ENCODE measurements around the gene DIDO1. TPM values are rescaled to one million over a fixed set of nuclear protein-coding genes. Genes with fewer than 3 reads are reported as not detected.

DIDO1 gene
- total RNA-seq, 1 donor from 2014 or later, result 89.1 TPM

DNA sequence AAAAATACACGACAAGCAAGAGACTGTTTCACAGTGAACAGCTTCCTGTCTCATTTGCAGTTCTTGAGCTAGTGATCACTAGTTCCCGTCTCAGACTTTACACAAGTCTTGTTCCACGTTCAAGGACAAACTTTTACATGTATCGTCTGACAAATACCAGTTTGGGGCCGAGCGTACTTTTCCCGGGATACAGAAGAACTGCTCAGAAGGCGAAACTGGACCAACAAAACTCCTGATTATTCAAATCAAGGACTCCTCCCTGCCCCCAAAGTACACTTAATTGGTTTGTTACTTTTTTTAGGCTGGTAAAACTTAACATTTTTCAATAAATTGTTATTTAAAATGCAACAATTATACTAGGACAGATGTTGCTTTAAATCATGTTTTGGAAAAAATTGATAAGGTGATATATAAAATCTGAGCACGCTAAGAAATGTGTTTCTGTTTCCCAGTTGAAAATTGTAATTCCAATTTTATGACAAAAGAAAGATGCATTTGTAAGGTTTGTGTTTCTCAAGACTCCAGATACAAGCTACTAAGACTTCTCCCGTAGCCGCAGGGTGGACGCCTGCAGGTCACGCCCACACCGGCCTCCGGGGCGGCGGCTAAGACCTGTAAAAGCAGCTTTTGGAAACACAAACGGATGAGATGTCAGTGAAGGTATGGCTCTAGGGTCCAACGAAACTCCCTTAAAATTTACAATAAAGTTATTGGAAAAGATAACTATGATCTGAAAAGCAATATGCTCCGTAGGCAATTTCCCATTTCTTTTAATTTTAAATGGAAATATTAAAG is 47.9 kb downstream of the DIDO1 start:
- H3K9me3 Mint-ChIP-seq, result no peaks in the 10 kb centered on the region
- H3K27ac Mint-ChIP-seq, result no peak overlapping the region
- CTCF ChIA-PET, result no interaction called here
- TF ChIP-seq, protein P1, sequence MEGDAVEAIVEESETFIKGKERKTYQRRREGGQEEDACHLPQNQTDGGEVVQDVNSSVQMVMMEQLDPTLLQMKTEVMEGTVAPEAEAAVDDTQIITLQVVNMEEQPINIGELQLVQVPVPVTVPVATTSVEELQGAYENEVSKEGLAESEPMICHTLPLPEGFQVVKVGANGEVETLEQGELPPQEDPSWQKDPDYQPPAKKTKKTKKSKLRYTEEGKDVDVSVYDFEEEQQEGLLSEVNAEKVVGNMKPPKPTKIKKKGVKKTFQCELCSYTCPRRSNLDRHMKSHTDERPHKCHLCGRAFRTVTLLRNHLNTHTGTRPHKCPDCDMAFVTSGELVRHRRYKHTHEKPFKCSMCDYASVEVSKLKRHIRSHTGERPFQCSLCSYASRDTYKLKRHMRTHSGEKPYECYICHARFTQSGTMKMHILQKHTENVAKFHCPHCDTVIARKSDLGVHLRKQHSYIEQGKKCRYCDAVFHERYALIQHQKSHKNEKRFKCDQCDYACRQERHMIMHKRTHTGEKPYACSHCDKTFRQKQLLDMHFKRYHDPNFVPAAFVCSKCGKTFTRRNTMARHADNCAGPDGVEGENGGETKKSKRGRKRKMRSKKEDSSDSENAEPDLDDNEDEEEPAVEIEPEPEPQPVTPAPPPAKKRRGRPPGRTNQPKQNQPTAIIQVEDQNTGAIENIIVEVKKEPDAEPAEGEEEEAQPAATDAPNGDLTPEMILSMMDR (IDR thresholded peaks at IDR 0.05), result no peak
- DNase-seq, result no peak
- POLR2A ChIA-PET, result no interaction called here
- H3K4me3 Mint-ChIP-seq, result no peak overlapping the region
- H3K27me3 Mint-ChIP-seq, result no peaks in the 10 kb centered on the region
- no peak for ATAC-seq (ENCODE audit: low read depth)
- H3K36me3 Mint-ChIP-seq (ENCODE audit: low read depth), result peaks cover 11% of the 10 kb centered on the region
- peaks cover 2% of the 10 kb centered on the region for H3K4me1 Mint-ChIP-seq
- intact Hi-C loops (cut with micrococcal nuclease), result no loop called here

DNA sequence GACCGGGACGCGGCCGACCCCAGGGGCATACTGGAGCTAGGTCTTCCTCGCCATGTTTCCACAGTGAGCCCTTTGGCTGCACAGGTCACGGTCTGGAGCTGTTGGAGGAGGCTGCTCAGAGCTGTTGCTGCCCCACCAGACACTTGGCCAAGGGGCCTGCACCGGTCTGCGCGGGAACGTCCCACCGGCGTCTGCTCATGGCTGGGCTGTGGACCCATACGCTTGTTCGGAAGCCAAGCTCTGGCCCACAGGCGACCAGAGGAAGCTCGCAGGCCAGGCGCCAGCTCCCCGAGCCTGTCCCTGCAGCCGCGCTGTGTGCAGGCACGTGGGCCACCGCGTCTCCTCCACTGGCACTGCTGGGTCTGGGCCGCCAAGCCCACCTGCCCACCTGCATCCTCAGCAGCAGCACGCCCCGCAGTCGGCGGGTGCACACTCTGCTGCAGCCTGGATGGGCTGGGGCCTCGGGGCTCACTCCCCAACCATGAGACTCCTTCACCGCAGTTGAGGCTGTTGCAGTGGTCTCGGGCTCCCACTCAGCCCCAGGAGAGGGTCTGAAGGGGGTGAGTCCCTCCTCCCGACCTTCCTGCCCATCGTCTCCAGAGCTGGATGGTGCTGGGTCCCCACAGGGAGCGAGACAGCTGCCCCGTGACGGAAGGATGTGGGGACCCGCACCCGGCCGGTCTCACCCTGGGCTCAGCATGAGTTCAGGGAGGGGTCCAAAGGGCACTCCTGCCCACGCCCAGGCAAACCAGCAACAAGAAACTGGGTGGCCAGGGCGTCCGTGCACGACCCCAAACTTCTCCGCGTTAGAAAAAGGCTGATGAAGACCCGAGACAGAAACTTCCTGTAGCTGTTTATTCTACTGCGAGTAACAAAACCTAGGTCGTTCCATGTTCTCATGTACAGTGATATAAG is 49.1 kb downstream of the DIDO1 start:
- CTCF ChIA-PET, result interaction anchor here (1.2 kb wide), 1 partner anchor 132 kb away, joined by 3 read pairs; no protein-coding TSS in a partner anchor
- Mint-ChIP-seq H3K4me1 (peaks cover 5% of the 10 kb centered on the region), H3K36me3 (ENCODE audit: low read depth) (peaks cover 10% of the 10 kb centered on the region), H3K27me3 (no peaks in the 10 kb centered on the region), H3K9me3 (no peaks in the 10 kb centered on the region), H3K4me3 (no peak overlapping the region), H3K27ac (no peak overlapping the region)
- TF ChIP-seq, protein P1 (IDR thresholded peaks at IDR 0.05), result no peak
- intact Hi-C loops (cut with micrococcal nuclease), result no loop called here
- POLR2A ChIA-PET, result no interaction called here
- ATAC-seq (ENCODE audit: low read depth), result no peak
- DNase-seq, result no peak

DNA sequence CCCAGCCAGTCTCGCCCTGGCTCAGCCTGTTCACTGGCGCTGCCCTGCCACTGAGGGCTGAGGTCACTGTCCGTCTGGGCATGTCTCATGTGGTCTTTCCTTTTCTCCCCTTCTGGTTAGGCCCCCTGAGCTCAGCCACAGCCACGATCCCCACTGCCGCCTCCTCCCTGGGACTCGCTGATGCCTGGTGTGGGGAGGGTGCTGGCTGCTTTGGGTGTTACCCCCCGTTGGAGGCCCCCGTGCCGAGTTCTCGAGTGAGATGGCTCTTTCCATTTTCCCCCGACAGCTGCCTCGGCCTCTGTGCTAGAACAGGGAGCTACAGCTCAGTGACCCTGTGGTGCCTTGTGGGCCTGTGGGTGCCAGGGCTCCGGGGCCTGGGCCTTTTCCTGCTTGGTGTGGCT is 49.8 kb downstream of the DIDO1 start:
- CTCF ChIA-PET, result interaction anchor here (1.2 kb wide), 1 partner anchor 132 kb away, joined by 3 read pairs; no protein-coding TSS in a partner anchor
- H3K9me3 Mint-ChIP-seq, result no peaks in the 10 kb centered on the region
- H3K36me3 Mint-ChIP-seq (ENCODE audit: low read depth), result peaks cover 3% of the 10 kb centered on the region
- TF ChIP-seq, protein P1 (IDR thresholded peaks at IDR 0.05), result no peak
- intact Hi-C loops (cut with micrococcal nuclease), result no loop called here
- POLR2A ChIA-PET, result no interaction called here
- H3K27me3 Mint-ChIP-seq, result no peaks in the 10 kb centered on the region
- no peak overlapping the region for H3K27ac Mint-ChIP-seq
- no peak overlapping the region for H3K4me3 Mint-ChIP-seq
- ATAC-seq (ENCODE audit: low read depth) (no peak), DNase-seq (no peak)
- peaks cover 5% of the 10 kb centered on the region for H3K4me1 Mint-ChIP-seq

DNA sequence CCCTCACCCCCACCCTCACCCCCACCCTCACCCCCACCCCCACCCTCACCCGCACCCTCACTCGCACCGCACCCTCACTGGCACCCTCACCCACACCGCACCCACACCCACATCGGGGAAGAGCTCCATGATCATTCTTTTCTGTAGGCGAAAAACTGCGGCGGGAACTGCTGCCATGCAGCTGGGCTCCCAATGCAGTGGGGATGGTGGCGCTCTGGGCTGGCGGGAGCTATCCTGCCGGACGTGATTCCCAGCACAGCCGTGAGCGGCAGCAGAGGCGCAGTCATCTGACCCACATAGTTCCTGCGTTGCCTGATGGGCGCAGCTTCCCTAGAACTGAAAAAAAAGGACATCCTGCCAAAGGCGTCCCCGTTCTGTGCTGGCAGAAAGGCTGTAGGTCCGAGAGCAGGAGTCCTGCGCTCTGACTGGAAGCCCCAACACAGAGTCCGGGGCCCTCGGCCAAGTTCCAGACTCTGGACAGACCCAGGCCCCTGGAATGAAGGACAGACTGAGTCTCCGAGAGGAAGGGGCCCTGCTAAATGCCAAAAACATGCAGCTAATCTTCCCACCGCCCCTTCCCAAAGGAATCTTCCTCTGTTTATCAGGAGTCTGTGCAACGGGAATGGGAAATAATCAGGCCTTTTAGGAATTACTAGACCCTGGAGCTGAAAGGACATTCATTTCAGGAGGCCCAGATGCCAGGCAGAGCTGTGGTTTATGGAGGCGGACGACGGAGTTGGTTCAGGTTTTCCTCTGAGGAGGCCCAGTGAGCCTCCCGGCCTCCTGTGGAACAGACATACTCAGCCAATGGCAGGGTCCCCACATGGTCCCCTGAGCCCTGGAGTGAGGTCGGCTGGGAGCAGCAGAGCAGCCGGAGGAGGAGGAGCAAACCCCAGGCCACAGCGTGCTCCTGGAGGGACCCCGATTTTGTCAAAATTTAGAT is 50.6 kb downstream of the DIDO1 start:
- no peak for ATAC-seq (ENCODE audit: low read depth)
- no peak overlapping the region for H3K27ac Mint-ChIP-seq
- no peak overlapping the region for H3K4me3 Mint-ChIP-seq
- peaks cover 5% of the 10 kb centered on the region for H3K4me1 Mint-ChIP-seq
- CTCF ChIA-PET, result no interaction called here
- POLR2A ChIA-PET, result no interaction called here
- TF ChIP-seq, protein P1 (IDR thresholded peaks at IDR 0.05), result no peak
- H3K36me3 Mint-ChIP-seq (ENCODE audit: low read depth), result no peaks in the 10 kb centered on the region
- intact Hi-C loops (cut with micrococcal nuclease), result no loop called here
- peaks cover 3% of the 10 kb centered on the region for H3K27me3 Mint-ChIP-seq
- no peak for DNase-seq
- no peaks in the 10 kb centered on the region for H3K9me3 Mint-ChIP-seq

Data from activated B cell treated with CpG ODN at 0.5 μM for 24 hours (primary cell).